HuH-7 (cell line): ENCODE measurements around the gene AGAP1.
"Not testable (repeated sequence)": the region's sequence is repeated elsewhere in the genome, so short reads cannot be mapped to it uniquely, and the experiment has no call there.

Source experiments
- DNase-seq: peaks from one replicate; pipeline ENCODE4 v3.0.0; 2011; ENCODE audit warnings: low spot score

AGAP1 gene

DNA sequence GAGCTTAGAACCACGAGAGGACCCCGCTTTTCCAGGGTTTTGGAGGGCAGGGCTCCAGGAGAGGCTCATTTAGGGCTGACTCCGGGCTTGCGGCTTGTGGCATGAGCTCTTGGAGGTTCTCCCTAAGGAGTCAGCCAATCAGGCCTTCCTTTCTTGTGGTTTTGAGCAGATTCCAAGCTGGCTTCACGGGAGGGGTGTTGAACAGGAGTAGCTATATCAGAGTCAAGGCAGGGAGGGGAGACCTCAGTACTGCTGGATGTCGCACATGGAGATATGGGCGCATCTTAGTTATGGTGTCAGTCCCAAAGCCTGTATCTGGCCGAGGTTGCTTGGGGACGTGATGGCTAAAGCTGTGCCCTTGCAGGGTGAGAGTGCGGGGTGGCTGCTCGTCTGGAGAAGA, 98.6 kb downstream of the AGAP1 start:
- DNase-seq = no peak

DNA sequence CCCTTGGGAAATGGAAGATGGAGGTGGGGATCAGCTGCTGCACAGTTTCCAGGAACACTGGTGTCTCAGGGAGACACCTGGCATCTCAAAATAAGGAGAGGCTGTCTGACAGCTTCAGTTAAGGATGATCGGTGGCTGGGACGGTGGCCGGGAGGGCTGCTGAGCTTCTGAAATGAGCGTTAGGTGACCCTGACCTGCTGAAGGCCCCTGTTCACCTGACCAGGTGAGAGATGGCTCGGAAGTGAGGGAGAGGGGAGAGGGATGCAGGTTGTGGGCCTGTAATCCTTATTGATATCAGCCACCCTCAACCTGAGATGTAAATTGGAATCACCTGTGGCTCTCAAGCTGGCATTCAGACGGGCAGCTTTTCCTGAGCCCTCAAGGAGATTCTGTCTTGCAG, 99.0 kb downstream of the AGAP1 start:
- DNase-seq = no peak

DNA sequence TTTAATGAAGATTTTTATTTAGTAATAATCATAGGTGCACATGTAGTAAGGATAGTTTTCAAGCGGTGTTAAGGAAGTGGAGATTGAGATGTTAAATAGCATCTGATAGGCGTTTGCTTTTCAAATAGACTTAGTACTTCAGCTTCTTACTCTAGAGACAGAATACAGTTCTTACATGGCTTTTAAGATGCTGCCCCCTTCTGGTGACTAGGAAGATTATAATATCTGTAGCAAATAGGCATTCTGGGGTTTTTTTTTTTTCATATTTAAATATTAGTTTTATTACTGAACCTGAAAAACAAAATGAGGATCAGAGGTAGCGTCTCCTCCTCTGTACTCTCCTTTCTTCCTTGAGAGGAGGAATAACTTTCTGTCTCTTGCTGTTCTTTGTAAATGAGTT, 100.2 kb downstream of the AGAP1 start:
- peak; percentile 46 for DNase-seq

DNA sequence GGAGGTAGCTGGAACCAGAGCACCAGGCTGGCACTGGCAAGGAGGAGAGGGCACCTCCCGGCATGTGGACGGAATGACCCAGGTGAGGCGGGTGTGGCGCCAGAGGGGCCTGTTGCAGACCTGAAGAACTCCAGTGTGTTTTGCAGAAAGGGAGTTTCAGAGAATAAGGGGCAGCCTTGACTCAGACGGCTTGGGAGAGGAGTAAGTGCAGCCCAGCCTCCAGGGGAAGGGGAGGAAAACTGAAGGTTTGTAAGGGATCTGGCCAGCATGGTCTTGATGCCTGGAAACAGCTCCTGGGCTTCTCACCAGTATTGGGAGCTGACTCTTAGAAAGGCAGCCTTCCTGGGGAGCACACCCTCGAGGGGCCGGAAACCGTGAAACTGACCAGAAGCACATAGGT, 101.1 kb downstream of the AGAP1 start:
- no peak for DNase-seq

DNA sequence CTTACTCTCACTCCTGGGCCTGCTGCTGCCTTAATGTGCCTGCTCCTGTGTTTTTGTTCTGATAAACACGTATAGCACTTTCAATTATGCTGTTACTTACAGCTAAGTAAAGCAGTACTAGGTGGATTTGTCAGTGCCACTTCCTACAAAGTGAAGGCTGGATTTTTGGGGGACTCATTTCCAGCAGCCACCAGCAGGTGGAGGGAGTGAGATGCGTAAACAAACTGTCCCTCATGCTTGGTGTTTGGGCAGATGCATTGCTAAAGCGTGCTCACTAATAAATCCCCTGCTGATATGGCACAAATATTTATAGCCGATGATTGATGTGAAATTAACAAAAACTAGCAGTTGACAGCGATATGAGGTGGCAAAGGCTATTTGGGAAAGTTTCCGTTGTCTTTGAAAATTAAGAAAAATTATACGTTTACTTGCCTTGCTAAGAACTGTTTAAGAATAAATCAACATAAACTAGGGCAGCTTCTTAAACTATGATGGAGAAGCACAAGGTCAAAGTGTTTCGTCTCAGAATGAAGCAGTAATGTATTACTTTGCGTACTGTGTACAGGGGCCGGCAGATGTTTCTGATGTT, 101.7 kb downstream of the AGAP1 start:
- DNase-seq = peak; percentile 78

DNA sequence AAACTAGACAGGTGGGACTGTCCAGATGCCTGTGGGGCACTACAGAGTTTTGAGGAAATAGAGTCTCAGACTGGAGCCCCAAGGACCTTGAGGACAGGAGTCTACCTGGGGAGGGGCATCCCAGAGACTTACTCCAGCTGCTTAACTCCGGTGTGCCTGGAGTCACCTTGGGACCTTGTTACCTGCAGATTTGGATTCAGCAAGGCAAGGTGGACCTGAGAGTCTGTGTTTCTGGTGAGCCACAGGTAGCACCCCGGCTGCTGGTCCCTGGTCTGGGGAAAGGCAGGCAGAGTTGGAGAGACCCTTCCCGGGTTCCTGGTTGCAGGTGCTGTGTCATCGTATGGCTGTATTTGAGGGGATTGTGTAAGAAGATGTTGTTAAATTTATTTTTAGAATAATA, 102.4 kb downstream of the AGAP1 start:
- no peak for DNase-seq

DNA sequence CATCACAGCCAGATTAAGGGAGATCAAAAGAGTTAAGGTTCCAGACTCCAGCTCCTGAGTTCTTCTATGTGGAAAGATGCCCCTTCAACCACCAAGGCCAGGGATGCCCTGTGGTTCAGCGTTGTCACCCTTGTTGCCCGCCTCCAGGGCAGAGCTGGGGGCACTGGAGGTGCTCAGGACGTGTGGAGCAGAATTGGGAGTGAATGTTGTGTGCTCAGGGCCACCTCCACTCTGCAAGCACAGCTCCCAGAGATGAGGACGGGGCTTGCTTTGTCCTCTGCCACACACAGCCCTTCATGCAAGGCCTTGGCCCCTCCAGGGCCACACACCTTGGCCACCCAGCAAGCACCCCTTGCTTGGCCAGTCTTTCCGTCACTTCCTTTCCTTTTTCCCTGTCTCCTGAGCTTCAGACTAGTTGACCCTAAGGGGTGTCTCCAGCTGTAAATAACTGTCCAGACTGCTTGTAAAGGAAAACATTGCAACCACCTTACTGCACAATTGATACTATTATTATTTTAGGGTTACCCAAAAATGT, 103.3 kb downstream of the AGAP1 start:
- DNase-seq = no peak

DNA sequence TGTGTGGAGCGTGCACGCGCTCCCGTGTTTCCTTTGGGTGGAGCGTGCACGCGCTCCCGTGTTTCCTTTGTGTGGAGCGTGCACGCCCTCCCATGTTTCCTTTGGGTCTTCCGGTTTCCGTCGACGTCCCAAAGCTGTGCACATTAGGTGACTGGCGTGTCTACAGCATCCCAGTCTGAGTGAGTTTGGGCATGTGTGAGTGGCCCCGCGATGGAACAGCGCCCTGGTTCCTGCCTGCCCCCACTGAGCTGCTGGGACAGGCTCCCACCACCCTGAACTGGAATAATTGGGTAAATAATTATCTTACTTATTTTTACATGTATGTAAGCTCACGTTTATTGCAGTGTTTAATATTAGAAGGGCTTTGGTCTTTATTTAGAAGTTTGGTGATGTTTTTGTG, 104.2 kb downstream of the AGAP1 start:
- DNase-seq = no peak

DNA sequence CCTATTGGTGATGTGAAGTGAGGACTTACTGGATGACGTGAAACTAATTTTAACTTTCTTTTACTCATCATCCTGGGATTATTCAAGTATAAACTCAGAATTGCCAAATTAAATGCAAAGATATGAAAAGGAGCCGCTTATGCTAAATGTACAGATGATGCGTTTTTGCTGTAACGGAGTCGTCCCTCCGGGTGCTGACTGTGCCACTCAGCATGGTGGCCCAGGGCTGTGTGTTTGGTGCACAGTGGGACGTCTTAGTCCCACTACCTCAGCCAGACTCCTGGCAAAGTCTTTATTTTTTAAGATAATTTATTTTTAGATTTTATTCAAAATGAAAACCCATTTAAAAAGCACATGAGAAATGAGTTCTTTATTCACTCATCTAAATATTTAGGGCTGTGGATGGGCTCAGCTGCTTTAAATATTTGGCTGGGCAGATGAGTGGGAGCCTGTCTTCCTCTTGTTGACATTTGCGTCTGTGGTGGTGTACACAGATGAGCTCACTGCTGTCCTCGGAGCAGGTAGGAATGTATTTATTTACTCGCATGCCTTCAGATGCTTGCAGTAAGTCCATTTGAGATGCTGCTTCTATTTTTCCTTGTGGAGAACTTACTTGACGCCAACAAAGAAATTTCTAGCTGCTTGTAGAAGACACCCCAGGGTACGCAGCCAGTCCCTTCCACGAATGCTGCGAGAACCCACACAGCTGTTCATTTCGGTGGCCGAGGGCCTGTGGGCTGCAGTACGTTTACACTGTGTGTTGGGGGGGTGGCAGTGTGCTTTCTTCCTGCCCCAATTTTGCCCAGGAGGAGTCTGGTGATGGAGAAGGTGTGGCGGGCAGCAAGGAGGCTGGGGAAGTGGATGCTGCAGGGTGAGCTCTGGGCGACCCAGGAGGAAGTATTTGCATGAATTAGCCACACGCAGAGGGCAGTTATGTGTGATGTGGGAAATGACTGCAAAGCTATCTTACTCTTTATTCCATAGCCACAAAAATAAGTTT, 105.0 kb downstream of the AGAP1 start:
- DNase-seq = no peak

DNA sequence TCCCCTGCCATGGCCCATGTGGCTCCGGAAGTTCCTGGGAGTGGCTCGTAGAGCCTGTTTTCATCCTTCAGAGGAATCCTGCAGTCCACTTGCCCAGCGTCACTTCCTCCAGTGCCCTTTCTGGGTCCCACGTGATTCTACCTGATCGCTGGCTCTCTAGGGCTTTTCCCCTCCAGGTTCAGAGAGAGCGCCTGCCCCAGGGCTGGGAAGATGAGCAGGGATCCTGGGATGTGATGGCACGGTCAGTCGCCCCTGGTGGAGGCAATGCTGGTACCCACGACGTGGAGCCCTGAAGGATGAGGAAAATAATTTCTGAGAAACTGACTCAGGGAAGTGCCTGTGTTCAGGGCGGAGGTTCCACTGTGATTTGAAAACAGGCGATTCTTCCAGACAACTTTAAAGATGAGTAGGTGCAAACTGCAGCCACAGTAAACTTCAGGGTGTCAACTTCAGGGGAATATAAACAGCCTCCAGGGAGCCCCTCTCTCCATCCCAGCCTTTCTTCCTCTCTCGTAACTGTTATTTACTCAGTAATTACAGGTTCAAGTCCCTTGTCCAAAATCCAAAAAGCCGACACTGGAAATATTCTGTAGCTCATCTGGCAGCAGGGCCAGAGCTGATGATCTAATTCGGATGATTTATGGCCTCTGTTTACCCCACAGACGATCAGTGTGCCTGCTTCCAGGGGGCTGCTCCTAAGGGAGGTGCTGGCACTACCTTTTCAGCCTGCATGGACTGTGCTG, 105.9 kb downstream of the AGAP1 start:
- DNase-seq = no peak

DNA sequence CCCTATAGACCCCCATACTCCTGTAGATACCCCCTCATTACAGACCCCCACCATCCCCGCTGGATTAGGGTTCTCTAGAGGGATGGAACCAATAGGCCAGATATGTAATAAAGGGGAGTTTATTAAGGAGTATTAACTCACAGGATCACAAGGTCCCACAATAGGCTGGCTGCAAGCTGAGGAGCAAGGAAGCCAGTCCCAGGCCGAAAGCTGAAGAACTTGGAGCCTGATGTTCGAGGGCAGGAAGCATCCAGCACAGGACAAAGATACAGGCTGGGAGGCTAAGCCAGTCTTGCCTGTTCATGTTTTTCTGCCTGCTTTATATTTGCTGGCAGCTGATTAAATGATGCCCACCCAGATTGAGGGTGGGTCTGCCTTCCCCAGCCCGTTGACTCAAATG, 106.6 kb downstream of the AGAP1 start:
- no peak for DNase-seq

DNA sequence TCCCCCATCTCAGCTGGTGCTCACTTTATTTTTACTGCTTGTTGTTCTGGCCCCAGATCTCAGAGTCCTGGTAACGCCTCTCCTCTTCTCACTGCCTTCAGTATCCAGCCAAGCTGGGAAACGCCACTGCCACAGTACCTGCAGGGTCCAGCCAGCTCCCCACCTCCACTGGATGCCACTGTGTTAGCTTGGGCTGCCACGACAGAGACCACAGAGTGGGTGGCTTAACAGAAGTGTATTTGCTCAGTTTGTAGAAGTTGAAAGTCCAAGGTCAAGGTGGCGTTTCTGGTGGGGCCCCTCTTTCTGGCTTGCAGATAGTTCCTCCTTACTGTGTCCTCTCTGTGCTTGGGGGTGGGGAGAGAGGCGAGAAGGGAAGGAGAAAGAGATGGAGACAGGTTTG, 107.1 kb downstream of the AGAP1 start:
- DNase-seq = no peak

DNA sequence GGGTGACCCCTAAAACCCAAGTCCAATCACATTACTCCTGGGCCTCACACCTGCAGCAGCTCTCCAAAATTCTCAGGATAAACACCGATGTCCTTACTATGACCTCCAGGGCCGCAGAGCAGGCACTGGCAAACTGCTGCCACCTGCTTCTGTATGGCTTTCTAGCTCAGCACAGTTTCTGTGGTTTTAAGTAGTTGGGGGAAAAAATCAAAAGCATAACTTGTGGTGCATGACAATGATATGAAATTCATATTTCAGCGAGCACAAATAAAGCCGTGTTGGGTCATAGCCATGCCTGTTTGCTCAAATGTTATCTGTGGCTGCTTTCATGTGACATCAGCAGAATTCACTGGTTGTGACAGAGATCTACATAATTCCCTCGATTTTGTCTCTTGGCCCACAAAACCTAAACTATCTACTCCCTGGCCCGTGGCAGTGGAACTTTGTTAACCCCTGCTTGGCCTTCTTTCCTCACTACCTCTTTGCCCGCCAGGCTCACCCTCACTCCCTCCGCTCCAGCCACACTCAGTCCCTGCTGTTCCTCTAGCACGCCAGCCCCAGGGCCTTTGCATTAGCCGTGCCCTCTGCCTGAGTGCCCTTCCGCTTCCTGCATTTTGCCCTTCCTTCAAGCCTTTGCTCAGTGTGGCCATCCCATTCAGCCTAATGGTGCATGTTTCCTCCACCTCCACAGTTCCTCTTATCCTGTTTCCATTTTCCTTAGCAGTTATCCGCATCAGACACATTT, 108.3 kb downstream of the AGAP1 start:
- DNase-seq = no peak

DNA sequence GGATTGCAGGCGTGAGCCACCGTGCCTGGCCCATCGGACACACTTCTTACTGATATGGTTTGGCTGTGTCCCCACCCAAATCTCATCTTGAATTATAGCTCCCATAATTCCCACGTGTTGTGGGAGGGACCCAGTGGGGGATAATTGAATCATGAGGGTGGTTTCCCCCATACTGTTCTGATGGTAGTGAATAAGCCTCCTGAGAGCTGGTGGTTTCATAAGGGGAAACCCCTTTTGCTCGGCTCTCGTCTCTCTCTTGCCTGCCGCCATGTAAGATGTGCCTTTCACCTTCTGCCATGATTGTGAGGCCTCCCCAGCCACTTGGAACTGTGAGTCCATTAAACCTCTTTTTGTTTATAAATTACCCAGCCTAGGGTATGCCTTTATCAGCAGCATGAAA, 109.1 kb downstream of the AGAP1 start:
- DNase-seq = not testable (repeated sequence)

DNA sequence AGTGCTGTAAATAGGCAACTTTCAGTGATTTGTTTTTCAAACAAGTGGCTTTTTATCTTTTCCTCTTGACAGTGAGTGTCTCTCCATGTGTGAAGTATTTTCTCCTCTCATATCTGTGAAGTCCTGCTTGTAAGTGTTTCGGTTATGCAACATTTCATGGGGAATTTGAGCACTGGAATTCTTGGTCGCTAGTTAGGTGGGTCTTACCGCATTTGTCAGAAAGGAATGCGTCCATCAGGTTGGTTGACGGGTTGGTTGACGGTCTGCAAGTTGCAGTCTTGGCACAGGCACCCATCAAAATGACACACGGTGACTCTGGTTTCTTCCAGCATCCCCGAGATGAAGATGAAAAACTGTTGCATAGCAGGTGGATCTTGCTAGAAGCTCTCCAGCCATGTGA, 109.8 kb downstream of the AGAP1 start:
- DNase-seq = no peak

DNA sequence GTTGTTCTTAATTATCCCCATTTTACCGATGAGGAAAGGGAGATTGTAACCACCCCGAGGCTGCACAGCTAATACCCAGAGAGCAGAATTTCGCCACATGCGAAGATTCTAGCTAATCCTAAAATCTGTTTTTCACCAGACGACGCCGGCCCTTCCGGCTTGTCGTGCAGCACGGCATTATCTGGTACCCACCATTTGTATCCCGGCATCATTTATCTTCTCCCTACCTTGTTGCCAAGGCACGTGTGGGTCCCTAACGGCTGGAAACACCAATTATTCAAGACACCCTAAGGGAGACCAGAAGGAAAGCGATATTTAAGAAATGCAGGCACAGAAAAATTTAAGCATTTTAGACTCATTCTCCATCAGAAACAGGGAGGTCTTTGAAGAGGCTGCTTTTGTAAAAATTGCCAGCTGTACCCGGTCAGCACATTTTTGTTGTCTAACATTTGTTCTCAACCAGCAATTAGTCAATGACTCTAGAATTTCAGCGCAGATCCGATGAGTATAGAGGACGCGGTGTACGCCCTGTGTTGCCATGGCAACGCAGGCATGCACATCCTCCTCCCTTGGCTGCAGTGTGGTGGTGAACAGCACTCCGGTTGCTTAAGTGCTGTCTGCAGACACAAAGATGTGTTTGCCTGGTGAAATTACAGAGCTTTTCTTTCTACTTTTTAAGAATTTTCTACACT, 111.6 kb downstream of the AGAP1 start:
- DNase-seq = no peak

DNA sequence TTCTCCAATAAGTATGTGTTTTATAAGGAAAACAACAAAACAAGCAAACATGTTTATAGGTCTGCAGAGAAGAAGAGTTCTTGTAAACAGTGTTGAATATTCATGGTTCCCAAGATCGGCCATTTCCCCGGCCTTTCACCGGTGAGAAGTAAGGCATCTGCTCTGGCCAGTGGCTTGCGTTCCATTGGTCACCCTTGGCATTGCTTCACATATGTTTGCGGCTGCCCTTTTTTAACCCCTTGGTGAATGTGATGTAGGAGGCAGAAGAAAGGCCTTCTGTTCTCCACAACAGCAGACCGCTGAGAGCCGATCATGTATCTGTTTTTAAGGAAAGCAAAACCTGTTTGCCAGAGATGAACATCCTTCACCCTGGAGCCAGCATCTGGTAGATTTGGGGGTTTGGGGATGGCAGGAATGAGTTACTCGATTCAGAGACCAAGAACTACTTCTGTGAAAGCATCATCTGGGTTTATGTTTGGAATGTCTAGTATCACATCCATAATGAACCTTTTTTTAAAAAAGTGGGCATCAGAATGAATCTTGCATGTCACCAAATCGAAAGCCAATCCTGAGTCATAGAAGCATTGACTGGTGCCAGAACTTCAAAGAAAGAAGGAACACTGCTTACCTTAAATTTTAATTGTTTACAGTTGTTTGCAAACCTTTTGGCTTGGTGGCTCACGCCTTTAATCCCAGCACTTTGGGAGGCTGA, 112.3 kb downstream of the AGAP1 start:
- no peak for DNase-seq

DNA sequence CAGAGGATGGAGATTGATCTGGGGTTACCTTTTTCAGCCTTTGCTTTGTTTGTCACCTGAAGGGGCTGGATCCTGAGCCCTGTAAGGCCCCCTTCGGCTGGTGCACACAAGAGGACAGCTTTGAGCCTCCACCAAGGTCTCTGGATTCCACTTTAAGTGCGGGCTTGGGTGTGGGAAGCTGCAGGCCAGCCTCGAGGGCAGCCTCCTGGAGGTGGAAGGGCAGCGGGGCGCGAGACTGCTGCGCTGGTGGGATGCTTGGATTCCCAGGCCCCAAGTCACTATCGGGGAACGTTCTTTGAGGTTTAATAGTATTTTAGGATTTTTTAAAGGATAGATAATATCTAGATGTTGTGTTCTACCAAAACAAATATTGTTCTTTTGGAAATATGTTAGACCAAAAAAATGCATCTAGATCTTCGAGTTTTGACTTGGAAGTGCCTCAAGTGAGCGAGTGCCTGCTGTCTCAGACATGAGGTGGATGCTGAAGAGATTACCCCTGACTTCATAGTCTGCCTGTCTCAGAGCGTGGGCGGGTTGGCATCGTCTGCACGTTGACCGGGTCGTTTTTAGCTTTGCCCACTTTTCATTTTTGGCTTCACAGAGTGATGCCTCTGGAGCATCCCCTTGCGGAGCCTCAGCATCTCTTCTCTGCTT, 113.8 kb downstream of the AGAP1 start:
- no peak for DNase-seq

DNA sequence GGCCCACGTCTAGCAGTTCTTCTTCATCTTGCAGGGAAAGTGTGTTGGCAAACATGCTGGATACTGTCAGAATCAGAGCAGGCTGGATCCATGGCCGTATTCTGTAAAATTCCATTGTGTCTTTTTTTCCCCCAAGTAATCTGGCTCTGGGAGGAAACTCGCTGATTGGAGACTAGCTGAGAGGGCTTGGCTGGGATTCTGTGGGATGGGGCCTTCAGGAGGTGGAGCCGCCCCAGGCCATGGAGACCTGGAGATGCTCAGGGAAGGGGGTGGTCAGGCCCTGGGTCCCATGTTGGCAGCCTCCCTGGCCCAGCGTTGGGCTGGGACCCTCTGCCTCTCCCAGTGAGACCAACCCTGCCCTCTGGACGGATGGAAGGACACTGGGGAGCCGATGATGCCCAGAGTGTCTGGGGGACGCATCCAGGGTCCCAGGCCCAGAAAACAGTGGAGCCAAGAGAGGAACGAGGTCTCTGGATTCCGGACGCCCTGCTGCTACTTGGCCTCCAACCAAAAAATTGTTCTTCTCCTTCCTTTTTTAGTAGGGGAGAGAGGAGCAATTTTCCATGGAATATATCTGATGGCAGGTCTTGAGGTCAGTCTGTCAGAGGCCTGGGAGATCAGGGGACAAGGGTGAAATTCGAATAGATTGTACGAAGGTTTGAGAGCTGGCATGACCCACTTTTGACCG, 114.5 kb downstream of the AGAP1 start:
- no peak for DNase-seq

DNA sequence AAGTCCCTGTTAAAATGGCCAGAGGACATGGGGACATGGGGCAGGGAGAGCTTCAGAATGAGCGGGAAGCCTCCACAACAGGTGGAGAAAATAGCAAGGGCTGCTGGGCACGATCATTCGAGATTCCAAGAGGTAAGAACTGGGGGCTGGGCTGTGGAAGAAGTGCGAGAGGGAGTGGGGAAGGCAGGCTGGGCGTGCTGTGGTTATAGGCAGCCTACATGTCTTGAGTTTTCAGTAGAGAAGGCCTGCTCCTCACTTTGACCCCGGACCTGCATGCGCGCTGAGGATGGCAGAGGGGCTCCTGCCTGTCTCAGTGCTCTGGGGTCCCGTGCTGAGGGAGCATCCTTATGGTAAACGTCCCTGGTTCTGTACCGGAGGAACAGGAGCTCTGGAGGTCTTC, 115.5 kb downstream of the AGAP1 start:
- DNase-seq = no peak
